ENCODE results near the gene C10orf143.

C10orf143 gene

DNA sequence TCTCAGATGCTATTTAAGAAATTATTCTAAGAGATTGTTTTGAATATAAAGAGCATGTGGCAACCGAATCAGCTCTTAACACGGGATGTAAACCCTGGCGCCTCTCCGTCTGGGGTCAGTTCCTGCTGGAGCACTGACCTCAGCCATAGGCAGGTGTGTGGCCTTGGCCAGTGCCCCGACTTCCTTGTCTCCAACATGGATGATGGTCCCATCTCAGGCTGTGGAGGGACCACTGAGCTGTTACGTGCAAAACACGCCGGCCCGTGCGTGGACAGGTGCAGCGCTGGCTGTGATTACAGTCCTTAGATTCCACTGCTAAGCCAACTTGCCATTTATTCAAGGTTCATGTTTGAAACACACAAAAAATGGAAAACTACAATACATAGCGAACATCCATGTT lies 59.9 kb downstream of the C10orf143 start:
- DNase-seq, result no peak

- DNase-seq, result no peak
Observed at GRCh38 chr10:130049987-130050386, 60.6 kb downstream of the C10orf143 start.

- no peak for DNase-seq
Observed at GRCh38 chr10:130049244-130049643, 61.4 kb downstream of the C10orf143 start.

- DNase-seq, result no peak
Observed at GRCh38 chr10:130048081-130048480, 62.5 kb downstream of the C10orf143 start.

DNA sequence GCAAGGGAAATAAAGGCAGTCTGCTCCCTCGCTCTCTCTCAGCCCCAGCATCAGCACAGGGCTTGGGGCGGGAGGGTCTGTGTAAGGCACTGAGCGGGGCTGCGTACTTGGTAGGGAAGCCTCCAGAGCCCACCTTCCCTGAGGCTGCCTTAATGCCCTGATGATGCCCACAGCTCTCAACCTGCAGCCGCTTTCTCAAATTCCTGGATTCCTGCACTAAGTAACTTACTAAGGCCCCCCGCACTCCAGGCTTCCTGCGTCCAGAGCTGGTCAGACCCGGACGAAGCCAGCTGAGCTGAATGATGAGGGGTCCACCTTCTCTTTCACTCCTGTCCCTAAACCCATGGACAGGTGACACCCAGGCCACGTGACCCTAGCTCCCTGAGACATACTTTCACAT lies 63.3 kb downstream of the C10orf143 start:
- DNase-seq, result no peak

GRCh38 chr10:130046591-130046990 lies 64.0 kb downstream of the C10orf143 start:
- DNase-seq, result no peak

DNA sequence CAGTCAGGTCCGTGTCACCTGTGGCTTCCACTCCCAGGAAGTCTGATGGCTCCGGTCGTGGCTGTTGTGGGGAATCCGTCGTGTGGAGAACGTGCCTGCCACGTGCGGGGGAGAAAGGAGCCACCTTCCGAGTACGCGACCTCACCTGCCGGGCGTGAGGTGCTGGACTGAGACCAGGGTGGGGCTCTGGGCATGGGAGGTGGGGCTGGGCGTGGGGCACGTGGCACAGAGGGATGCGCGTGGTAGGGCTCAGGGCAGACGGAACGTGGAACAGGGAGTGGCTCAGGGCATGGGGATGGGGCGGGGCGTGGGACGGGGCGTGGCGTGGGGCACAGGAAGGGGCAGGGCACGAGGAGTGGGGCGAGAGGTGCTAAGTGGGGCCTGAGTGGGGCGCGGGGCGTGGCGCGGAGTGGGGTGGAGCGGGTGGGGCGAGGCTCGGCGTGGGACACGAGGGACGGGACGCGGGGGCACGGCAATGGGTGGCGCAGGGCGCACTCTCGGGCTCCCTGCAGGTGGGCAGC lies 64.8 kb downstream of the C10orf143 start:
- no peak for DNase-seq

DNA sequence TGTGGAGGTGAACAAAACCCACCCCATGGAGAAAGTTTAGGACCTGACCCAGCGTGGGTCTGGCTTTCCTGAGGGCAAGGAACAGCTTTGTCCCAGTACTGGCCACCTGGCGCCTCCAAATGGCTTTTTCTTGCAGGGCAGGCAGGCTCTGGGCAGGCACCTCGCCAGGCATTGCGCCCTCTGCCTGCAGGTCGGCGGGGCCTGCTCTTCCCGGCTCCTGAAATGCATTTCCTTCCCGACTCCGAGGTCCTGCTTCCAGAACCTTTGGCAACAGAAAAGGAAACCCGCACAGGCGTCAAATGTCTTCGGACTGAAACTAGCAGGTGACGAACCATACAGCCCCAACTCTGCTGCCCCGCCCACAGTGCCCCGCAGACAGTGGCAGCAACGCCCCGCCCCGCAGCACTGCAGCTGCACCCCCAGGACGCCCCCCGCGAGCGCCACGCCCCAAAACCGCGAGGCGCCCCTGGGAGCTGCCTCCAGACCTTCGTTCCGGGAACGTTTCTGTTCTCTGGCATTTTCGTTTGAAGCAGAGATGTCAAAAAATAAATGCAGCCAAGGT lies 65.5 kb downstream of the C10orf143 start:
- no peak for DNase-seq

GRCh38 chr10:130044067-130045061 lies 66.3 kb downstream of the C10orf143 start:
- DNase-seq, result no peak

- DNase-seq, result no peak
Observed at GRCh38 chr10:130043491-130043890, 67.1 kb downstream of the C10orf143 start.

DNA sequence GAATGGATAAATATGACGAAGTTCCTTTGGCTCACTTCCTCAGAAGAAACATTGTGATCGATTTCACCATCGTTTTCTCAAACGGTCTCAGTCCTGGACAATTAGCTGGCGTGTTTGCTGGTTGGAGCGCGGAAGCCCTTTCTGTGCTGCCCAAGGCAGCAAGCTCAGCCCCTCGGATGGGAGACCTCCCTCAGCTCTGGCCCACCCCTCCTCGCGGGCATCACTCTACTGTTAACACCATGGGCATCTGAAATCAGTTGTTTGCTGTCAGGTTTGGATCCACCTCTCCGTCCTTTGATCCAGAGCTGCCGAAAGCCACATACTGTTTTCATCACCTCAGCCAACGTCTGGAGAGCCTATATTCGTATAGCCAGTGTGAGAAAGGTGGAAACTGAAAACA lies 68.2 kb downstream of the C10orf143 start:
- DNase-seq, result no peak

DNA sequence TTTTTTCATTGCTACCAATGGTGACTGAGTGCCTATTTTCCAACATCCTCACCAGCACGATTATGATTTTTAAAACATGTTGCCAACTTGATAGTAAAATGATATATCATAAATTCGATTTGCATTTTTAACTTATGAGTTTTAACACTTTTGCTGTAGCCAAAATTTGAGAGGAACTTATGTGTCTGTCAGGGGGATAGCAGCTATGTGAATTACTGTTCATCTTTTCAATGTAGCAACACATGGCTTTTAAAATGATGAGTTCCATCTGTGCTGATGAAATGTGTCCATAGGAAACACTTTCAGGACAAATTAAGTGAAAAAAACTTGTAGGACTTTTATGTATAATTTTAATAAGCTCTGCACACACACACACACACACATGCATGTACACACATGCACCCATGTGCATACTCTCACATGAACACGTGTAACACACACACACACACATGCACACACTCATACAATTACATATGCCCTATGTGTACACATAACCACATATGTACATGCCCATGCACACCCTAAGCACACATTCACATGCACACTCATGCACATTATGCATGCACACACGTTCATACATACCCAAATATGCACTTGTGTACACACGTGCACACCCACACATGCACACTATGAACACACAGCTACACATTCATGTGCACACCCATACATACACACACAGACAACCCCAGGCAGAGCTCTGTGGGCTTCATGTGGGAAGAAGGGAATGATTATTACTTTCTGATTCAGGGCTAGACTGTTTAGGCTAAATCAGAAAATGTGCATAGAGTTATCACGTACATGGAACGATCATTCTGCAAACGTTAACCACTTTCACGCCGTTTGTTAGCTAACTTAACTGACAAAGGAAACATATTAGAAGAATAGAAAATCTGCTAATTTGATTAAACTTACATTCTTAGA lies 68.9 kb downstream of the C10orf143 start:
- DNase-seq, result no peak

DNA sequence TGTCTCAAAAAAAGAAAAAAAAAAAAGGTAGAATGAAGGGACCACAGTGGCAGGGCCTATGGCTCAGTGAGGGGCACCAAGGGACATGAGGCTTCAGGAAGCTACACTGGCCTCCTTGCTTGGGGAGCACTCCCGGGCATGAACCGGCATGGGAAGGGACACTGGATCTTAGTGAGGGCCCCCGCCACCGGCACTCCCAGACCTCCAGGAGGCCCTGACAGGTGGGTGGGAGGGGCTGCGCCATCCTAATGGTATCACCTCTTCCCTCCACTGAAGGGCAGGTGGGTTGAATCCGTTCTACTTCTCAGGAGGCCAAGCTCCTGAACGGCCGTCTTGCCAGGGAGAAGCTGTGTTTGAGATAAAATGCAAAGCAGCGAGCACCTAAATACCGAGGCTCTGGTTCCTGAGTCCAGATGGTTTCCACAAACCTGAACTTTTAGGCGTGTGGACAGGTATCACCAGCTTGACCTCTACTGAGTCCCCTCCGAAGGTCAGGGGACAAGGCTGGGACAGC lies 69.8 kb downstream of the C10orf143 start:
- no peak for DNase-seq

- DNase-seq, result no peak
Observed at GRCh38 chr10:130040351-130040750, 70.3 kb downstream of the C10orf143 start.

DNA sequence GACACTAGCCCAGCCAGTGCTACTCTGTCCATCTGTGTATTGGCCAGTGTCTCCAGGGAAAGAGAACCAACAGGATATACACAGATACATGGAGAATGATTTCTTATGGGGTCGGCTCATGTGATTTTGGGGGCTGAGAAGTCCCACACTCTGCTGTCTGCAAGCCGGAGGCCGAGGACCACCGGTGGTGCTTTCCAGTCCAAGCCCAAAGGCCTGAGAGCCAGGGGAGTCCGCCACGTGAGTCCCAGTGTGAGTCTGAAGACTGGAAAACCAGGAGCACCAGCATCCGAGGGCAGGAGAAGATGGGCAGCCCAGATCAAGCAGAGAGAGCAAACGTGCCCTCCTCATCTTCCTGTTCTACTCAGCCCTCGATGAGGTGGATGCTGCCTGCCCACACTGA lies 71.5 kb downstream of the C10orf143 start:
- DNase-seq, result no peak

DNA sequence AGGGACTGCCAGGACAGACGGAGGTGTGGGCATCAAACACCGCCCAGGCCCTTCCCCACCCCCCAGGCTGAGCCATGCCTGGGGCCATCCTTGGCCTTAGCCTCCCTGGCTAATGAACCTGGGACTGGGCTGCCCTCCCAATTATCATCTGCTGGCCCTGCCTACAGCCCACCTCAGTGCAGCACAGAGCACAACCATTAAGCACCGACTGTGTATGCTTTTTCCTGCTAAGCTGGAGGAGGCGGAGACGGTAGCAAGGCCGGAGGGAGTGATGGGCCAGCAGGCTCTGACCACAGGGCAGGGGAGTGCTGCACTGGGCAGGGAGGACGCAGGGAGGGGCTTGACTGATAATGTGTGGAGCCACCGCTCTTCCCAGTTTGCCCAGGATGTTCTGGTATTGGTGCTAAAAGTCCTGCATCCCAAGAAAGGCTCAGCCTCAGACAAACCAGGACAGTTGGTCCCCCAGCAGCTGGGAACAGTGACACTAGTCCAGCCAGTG lies 72.0 kb downstream of the C10orf143 start:
- DNase-seq, result no peak

DNA sequence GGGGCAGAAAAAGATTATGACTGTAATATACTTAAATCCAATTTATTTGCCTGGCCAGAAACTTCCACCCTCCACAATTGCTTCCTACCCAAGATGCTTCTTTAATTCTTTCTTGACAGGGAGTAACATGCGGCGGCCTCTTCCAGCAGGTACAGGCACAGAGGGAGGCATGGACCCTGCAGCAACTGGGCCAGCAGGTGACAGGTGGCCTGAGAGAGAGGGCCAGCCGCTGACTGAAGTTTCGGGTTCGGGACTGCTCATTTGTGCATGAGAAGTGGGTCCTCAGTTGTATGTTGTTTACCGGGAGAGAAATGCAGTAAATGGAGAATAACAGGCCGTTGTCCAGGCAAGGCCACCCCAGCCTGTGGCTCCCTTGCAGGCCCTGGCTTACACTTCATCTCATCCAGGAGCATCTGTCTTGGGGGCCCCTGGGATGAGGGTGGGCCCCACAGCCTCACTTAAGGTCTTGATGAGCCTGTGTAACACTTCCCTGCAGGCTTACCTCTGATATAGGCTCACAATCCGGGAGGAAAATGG lies 72.5 kb downstream of the C10orf143 start:
- no peak for DNase-seq

- DNase-seq, result no peak
Observed at GRCh38 chr10:130037169-130037661, 73.4 kb downstream of the C10orf143 start.

GRCh38 chr10:130036296-130037065 lies 74.1 kb downstream of the C10orf143 start:
- no peak for DNase-seq

- DNase-seq, result no peak
Observed at GRCh38 chr10:130029209-130029608, 81.4 kb downstream of the C10orf143 start.

GRCh38 chr10:130028465-130028819 lies 82.2 kb downstream of the C10orf143 start:
- no peak for DNase-seq
